Superior temporal gyrus (tissue), 1 donor: ENCODE measurements around the gene MIOX.

Source experiments
- DNase-seq: peaks from one replicate; pipeline ENCODE4 v3.0.0-alpha.2; 2016; ENCODE audit errors: extremely low spot score

Gene MIOX

DNA sequence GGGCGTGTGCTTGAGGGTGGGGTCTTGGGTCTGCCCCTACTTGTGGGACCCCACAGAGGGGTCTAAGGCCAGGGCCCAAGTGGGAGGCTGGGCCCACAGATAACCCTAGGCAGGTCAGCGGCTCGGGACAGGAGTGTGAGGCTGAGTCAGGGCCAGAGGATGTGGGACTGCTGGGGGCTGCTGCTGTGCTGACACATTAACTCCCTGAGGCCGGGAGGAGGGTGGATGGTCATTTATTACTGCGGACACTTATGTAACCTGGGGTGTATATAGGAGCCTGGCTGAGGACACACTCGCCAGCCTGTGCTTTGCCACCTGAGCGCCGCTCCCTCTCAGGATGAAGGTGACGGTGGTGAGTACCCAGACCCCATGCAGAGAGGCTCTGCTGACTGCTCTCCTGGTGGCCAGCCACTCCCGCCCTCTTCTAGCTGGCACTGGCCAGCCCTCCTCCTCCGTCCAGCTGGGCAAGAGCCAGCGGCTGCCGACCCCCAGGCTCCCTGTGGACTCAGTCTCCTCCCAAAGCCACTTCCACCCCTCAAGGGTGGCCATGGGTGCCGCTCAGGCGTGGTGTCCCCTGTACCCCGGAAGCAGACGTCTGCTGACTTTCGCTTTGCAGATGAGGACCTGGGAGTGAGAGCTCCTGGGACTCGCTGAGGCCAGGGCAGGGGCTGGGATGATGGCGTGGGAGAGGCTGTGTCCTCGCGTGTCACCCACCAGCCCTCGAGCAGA is at the start of gene MIOX:
Gene MIOX, plus strand, starts transcription at position 299 of the 729 bp plus-strand sequence. Its CDS starts 39 bp downstream, at position 338.
- DNase-seq, result no peak

DNA sequence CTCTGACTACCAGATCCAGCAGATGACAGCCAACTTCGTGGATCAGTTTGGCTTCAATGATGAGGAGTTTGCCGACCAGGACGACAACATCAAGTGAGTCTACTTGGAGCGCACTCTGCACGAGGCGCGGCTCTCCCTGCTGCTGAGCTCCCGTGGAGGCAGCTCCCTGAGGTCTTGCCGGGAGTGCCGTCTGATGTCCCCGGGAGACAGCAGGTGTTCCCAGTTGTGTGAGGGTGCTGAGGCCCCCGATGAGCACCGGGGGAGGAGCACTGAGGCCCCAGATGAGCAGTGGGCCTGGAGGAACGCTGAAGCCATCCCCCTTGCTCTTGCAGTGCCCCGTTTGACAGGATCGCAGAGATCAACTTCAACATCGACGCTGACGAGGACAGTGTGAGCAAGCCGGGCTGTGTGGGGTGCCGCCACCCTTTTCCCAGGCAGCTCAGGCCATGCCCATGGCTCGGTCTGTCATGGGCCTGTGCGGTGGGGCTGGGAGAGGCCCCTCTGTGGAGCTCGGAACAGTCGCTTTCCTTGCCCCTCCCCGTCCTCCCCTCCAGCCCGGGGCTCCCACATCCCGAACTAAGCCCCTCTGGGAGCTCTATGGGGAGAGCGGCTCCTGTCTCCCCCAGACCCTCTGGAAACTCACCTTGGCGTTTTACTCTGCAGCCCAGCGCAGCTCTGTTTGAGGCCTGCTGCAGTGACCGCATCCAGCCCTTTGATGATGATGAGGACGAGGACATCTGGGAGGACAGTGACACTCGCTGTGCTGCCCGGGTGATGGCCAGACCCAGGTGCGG is 49.0 kb upstream of the MIOX start:
- DNase-seq, result no peak

DNA sequence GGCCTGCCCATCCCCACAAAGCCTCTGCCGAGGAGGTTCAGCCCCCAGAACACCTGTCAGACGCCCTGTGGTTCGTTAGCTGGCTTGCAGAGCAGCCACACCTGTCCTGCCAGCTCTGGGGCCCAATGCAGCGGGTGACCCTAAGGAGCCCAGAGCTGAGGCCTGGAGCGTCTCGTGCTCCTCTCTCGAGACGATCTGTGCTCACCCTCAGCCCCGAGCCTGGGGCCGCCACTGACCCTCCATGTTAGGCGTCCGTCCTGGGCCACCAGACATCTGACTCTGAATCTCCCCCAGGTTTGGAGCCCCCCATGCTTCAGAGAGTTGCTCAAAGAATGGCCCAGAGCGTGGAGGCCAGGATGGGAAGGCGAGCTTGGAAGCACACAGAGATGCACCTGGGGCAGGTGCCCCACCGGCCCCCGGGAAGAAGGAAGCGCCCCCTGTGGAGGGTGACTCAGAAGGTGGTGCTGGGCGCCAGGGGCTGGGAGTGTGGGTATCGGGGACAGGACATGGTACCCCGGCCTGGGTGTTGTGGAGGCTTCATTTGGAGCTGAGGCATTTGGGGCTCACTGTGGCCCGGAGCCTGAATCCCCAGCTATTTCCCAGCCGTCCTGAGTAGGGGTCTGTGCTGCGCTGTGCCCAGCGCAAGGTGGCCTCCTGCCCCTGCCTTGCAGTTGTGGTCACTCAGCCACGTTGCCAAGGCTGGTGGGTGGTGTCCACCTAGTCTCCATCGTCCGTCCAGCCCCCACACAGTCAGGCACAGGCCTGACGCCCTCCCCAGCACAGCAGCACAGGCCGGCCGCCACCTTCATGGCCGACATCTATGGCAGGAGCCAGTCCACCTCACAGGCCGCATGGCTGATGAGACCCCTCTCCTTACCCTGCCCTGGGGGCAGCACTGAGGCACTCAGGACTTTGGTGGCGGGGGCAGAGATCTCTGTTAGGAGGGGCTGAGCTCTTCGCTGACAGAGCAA is 48.1 kb upstream of the MIOX start:
- no peak for DNase-seq

DNA sequence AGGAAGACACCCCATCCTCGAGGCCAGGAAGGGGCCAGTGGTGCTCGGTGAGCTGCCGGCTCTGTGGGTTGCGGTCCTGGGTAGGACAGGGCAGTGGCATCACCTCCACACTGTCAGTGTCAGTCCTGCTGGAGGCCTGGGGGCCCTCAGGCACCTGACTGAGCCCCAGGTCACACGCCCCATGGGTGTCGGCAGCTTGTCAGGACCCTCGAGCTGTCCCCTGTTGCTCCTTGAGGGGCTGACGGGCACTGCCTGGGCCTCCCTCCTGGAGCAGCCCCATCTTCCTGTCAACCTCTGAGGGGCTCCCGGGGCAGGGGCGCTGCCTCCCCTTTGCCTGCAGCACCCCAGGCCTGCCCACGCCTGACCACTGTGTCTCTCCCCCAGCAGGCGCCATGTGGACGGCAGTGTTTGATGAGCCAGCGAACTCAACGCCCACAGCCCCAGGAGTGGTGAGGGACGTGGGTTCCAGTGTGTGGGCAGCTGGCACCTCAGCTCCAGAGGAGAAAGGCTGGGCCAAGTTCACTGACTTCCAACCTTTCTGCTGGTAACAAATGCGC is 47.3 kb upstream of the MIOX start:
- no peak for DNase-seq

DNA sequence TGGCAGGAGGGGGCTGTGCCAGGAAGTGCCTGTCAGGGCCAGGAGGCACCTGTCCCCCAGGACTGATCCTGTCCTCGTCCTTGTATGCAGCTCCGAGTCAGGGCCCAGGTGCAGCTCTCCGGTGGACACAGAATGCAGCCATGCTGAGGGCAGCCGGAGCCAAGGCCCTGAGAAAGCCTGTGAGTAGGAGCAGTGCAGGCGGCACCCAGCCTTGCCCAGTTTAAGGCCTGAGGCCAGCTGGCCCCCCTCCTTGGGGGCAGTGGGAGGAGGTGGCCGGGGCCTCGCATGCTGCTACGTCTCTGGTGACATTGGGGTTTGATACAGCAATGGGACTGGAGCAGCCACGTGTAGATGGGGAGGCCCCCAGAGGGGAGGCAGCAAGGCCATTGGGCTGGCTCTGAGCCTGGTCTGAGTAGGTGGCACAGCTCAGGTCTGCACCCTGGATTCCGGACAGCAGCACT is 46.8 kb upstream of the MIOX start:
- no peak for DNase-seq

DNA sequence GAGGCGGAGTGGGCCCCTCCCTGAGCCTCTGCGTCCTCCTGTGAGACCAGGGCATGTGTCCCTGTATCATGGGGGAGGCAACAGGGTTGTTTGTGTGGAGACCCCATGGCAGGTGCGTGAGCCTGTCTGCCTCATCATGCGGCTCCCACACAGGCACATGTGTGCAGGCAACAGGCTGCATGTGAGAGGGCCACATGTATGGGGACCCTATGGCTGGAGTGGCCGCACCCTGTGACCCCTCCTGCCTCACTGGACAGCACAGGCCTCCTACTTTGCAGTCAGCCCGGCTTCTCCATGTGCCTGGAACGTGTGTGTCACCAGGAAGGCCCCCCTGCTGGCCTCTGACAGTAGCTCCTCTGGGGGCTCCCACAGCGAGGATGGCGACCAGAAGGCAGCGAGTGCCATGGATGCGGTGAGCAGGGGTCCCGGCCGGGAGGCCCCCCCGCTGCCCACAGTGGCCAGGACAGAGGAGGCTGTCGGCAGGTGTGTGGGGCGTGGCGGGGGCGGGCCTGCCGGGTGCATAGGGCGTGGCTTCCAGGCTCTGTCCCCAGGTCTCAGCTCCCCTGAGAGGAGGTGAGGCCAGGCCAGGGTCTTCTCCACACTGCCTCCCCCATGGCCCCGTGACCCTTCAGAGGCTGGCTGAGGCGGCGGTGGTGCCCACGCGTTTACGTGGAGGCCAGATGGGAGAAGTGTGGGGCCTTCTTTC is 46.0 kb upstream of the MIOX start:
- no peak for DNase-seq

DNA sequence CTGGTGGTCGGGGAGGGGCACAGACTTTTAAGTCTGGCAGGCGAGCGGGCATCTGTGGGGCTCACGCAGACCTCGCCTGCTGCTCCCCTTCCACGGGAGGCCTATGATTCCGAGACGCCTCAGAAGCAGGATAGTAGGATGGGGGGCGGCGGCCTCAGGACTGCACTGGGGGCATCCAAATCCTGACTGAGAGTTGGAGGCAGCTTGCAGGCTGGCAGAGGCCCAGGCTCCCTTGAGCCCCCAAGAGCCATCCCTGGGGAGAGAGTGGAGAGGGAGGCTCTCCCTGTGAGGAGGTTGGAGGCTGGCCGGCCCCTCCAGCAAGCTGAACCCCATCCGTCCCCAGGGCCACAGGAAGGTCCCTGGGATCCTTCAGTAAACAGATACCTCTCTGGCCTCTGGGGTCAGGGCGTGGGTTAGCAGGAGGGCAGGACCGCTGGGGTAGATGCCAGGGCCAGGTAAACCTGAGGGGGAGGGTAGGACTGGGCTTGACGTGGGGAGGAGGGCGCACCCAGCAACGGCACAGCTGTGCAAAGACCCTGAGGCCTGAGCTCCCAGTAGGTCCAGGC is 45.1 kb upstream of the MIOX start:
- DNase-seq, result no peak

GRCh38 chr22:50443197-50443596 is 43.5 kb upstream of the MIOX start:
- no peak for DNase-seq

DNA sequence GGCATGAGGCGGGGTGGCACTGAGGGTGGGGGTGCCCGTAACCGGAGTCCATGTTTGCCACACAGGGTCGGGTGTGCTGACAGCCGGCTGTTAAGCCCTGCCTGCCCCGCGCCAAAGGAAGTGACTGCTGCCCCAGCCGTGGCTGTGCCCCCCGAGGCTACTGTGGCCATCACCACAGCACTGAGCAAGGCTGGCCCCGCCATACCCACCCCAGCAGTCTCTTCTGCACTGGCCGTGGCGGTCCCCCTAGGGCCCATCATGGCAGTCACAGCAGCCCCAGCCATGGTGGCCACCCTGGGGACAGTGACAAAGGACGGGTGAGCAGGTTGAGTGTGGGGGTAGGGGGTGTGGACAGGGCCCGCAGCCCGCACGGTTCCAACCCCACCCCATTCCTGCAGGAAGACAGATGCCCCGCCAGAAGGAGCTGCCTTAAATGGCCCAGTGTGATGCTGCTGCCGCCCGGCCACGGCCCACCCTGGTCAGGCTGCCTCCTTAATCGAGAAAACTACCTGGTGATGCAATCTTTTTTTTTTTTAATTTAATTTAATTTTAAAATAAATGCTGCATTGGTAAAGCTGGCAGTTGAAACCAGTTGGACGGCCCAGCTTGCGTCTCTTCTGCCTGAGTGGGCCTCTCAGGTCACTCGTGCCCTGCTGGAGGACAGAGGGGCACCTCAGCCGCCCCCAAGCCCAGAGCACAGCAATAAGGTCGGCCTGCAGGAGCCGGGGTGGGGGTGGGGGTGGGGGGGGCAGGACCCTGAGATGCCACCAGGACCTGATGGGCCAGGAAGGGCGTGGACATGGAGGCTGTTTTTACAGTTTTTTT is 42.6 kb upstream of the MIOX start:
- DNase-seq, result no peak

- no peak for DNase-seq
Observed at GRCh38 chr22:50444663-50445062, 42.0 kb upstream of the MIOX start.

GRCh38 chr22:50445071-50445879 is 41.4 kb upstream of the MIOX start:
- no peak for DNase-seq

- no peak for DNase-seq
Observed at GRCh38 chr22:50445880-50446707, 40.6 kb upstream of the MIOX start.

DNA sequence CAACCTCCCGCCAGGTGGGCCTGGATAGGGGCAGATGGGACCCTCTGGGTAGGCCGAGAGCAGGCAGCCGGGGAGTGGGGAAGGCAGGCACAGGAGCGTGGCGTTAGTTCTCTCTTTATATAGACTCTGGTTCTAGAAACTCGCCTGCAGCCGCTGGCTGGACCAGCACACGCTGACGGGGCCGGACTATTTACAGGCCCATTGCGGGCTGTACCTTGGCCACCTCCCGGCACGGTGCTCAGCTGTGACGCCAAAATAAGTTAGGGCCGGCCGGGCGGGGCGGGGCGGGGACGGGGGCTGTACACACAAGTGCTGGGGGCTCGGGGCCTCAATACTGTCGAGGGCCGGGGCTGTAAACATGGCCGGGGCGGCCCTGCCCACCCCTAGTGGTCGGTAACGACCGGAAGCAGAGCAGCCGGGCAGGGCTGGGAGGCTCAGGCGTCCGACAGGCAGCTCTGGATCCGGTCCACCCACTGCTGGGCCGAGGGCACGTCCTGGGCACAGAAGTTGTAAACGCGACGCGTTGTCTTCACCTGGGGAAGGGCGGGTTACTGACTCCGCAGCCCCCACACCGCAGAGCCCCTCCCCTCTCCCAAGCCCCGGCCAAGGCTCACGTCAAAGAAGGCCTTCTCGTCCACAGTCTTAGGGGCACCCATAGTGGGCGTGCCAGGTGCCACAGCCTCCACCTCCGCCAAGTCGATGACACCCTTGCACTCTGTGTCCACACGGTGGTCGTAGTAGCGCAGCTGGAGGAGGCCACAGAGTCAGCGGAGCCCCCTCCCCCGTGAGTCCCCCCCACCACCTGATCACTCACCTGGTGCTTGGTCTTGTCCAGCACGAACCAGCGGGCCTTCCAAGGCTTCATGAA is 39.7 kb upstream of the MIOX start:
- DNase-seq, result no peak

DNA sequence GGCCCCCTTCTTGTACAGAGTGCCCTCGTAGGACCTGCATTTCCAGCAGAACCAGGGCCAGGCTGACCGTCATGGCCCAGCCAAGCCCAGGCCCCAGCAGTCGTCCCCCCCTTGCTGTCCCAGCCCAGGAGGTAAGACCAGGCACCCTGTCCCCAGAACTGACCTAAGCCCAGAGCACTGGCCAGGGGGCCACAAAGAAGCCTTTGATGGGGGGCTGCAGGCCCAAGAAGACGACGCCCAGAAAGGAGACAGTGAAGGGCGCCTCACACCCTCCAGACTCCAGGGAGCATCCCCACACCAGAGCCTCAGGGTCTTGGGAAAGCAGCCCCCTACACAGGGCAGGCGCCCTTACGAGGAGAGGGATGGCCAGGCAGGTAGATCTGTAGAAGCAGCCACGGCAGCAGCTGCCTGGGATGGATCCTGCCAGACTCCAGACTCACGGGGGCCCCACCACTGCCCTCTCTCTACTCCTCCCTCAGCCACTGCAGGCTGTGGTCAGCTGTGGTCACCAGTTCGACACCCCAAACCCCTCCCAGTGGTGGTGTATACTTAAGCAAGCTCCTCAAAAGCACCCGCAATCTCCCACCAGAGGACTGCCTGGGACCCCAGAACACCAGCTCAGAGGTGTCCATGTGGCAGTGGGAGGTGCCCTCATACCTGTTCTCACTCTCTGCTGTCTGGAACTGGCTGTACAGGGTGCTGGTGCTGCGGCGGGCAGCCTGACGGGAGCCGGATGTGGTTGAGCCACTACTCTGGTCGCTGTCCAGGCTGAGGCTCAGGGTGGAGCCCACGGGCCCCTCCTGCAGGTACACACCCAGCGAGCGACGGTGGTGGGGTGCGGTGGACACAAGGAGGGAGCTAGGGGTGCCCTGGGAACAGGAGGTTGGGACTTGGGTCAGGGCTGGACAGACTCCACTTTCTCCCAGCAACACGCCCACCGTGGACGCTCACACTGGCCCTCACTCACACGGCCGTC is 38.8 kb upstream of the MIOX start:
- DNase-seq, result no peak

GRCh38 chr22:50452649-50453048 is 34.0 kb upstream of the MIOX start:
- DNase-seq, result no peak

DNA sequence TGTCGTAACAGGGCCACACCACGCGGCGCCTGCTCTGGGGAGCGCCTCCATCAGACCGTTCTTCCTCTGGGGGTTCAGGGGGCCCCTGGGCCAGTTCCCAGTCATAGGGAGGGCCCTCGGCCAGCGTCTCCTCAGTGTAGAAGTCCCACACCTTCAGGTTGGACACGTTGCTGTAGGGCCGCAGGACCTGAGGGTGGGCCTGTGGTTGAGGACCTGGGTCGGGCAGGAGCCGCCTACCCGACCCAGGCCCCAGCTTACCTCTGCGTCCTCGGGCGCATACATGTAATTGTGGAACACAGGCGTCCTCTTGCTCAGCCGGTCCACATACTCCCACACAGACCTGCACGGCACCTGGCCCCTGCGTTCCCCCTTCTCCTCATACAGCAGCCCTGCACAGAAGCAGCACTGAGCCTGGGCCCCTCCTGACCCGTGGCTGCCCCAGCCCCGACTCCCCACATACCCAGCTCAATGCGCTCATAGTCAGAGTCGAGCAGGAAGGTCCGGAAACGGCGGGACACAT is 32.0 kb upstream of the MIOX start:
- DNase-seq, result no peak
